Ovary (tissue), 9 donors: ENCODE data around the gene TENT4A. TPM values are rescaled to one million over a fixed set of nuclear protein-coding genes. Genes with fewer than 3 reads are reported as not detected.
A peak's percentile ranks its signal among the peaks of the same experiment; 100 is the strongest.

Source experiments
- DNase-seq, 5 donors: peaks; one replicate each; pipeline ENCODE4 v3.0.0-alpha.2; 2019 to 2020
- H3K27ac ChIP-seq, 2 donors: fragments of 200-600 bp; one replicate each; pipeline versions ENCODE4 v1.5.1 to v1.8.0; 2019 to 2022
- H3K27me3 ChIP-seq: fragments of 200-600 bp; one replicate; pipeline ENCODE4 v1.8.0; 2022
- H3K36me3 ChIP-seq: fragments of 200-600 bp; sonication (generic); one replicate; pipeline ENCODE4 v1.5.1; 2019
- H3K4me1 ChIP-seq: one replicate; pipeline ENCODE4 v1.8.1; 2013; ENCODE audit warnings: mild to moderate bottlenecking, moderate library complexity; ENCODE audit not compliant: insufficient read depth
- H3K4me3 ChIP-seq: fragments of 200-600 bp; sonication (generic); one replicate; pipeline ENCODE4 v1.5.1; 2017
- H3K9me3 ChIP-seq, 2 donors: fragments of 200-600 bp in 1 of 2; sonication (generic) in 1 of 2; one replicate each; pipeline versions ENCODE4 v1.5.1 to v1.8.1; 2013 to 2019; ENCODE audit warnings: mild to moderate bottlenecking in 1 of 2, moderate library complexity in 1 of 2
- CTCF ChIP-seq, 3 donors: fragments of 450-650 bp in 2 of 3; fragments of 200-600 bp in 1 of 3; IDR thresholded peaks; one replicate each; pipeline versions ENCODE4 v1.5.1 to v1.8.0; 2016 to 2022; ENCODE audit warnings: antibody characterized with exemption in 3 of 3, mild to moderate bottlenecking in 1 of 3
- EP300 ChIP-seq: sonication (generic); formaldehyde crosslinking; IDR thresholded peaks from one replicate; pipeline ENCODE4 v1.6.1; 2017; ENCODE audit warnings: antibody characterized with exemption
- POLR2A ChIP-seq: fragments of 450-650 bp; IDR thresholded peaks from one replicate; pipeline ENCODE4 v1.6.1; 2017; ENCODE audit warnings: antibody characterized with exemption, mild to moderate bottlenecking, moderate library complexity
- WGBS, 3 donors: extraction: QIAGEN DNeasy Blood & Tissue Kit in 1 of 3; methylation state at CpG; one replicate each; pipeline versions ENCODE4 v1.1.5 to v1.1.7; 2013 to 2017; 5-methylcytosine and 5-hydroxymethylcytosine counted together
- intact Hi-C, 4 donors: fragments of 100-400 bp; cut with DNase I; formaldehyde crosslinking; loops; one replicate each; pipeline versions ENCODE4 v1.11.0 to v1.15.1; 2022 to 2023
- polyA plus RNA-seq, 2 donors: library from polyadenylated mRNA; stranded (reverse); fragments of 200-250 nt in 1 of 2; fragments of 350-450 nt in 1 of 2; fragmentation: Illumina TruSeq in 1 of 2; extraction: RNeasy Lipid Tissue Mini Kit (QIAGEN cat#74804) in 1 of 2; gene quantifications; one replicate each; pipeline ENCODE4 v1.2.3, GENCODE V29; 2013 to 2014
- total RNA-seq, 7 donors: library from RNA; depleted of rRNA in 2 of 7; stranded (reverse); fragments of >200 nt in 2 of 7; fragmentation: NEBNext Ultra II Directional in 3 of 7; extraction: Animal tissue kit (Norgen Biotek cat#: 25700) in 3 of 7; gene quantifications; one replicate each; pipeline versions ENCODE4 v1.1.0 to v1.2.4, GENCODE V29; 2016 to 2023
- donor health status: DM: no; HTN: no; CAD: no; lungs with moderate emphysema.
- donor health status: DM: no; HTN: no; CAD: no.
- donor health status: Bipolar disorder and iron deficiency.
- donor health status: DM: yes; HTN: yes; CAD: no.
- donor health status: DM: no; HTN: no; CAD: no.
- donor health status: DM: yes; HTN: yes; CAD: no.

Gene TENT4A
- total and polyA plus RNA-seq, 9 donors = 12.4 to 29.6 (median 22.9) TPM

GRCh38 chr5:6719417-6719816 is 6.2 kb downstream of the TENT4A start:
- TF ChIP-seq POLR2A (no peak), EP300 (no peak), CTCF (IDR thresholded peaks at IDR 0.05) (no peak)
- Histone ChIP-seq H3K27ac (no peak overlapping the region), H3K4me1 (peaks cover 48% of the 10 kb centered on the region), H3K27me3 (no peaks in the 10 kb centered on the region), H3K9me3 (no peaks in the 10 kb centered on the region), H3K4me3 (no peak overlapping the region), H3K36me3 (no peaks in the 10 kb centered on the region)
- no peak for DNase-seq
- WGBS, 3 donors = 89 to 93% (median 89%) methylated on average over 5 of the region's 5 CpGs
- intact Hi-C loops = loop anchor here in 1 of 4 donors (10.0 kb wide), 1 partner anchor 345 kb away; the partner anchor contains the start of gene MED10

GRCh38 chr5:6719896-6720560 is 6.8 kb downstream of the TENT4A start:
- TF ChIP-seq POLR2A (no peak), EP300 (no peak), CTCF (IDR thresholded peaks at IDR 0.05) (no peak)
- Histone ChIP-seq H3K27ac (no peak overlapping the region), H3K4me3 (no peak overlapping the region), H3K36me3 (no peaks in the 10 kb centered on the region), H3K4me1 (peaks cover 49% of the 10 kb centered on the region), H3K9me3 (no peaks in the 10 kb centered on the region), H3K27me3 (no peaks in the 10 kb centered on the region)
- peak in 1 of 5 donors; percentile 13 for DNase-seq
- 82 to 83% (median 82%) methylated on average over 5 of the region's 5 CpGs for WGBS, 3 donors
- intact Hi-C loops = loop anchor here in 1 of 4 donors (5.0 to 10.0 kb wide), 2 partner anchors 88 to 345 kb away; partner anchors contain the start of genes MED10, NSUN2 and SRD5A1

GRCh38 chr5:6720561-6720921 is 7.3 kb downstream of the TENT4A start:
- TF ChIP-seq POLR2A = no peak
- TF ChIP-seq EP300 = no peak
- no peak for TF ChIP-seq CTCF (IDR thresholded peaks at IDR 0.05)
- Histone ChIP-seq H3K27me3 (no peaks in the 10 kb centered on the region), H3K36me3 (no peaks in the 10 kb centered on the region), H3K4me3 (no peak overlapping the region), H3K9me3 (no peaks in the 10 kb centered on the region), H3K27ac (no peak overlapping the region), H3K4me1 (peaks cover 49% of the 10 kb centered on the region)
- intact Hi-C loops = loop anchor here in 1 of 4 donors (5.0 kb wide), 1 partner anchor 88 kb away; the partner anchor contains the start of genes NSUN2 and SRD5A1
- no peak for DNase-seq
- 82 to 87% (median 83%) methylated on average over 6 of the region's 6 CpGs for WGBS, 3 donors

GRCh38 chr5:6721442-6721841 is 8.2 kb downstream of the TENT4A start:
- Histone ChIP-seq H3K27ac (peak overlapping the region in 1 of 2 donors; percentile 27), H3K27me3 (no peaks in the 10 kb centered on the region), H3K9me3 (no peaks in the 10 kb centered on the region), H3K36me3 (no peaks in the 10 kb centered on the region), H3K4me1 (peaks cover 44% of the 10 kb centered on the region), H3K4me3 (no peak overlapping the region)
- DNase-seq = peak in 3 of 5 donors; percentile 10 to 51 (median 33)
- 24 to 30% (median 26%) methylated on average over 4 of the region's 4 CpGs for WGBS, 3 donors
- intact Hi-C loops = loop anchor here in 1 of 4 donors (5.0 kb wide), 1 partner anchor 89 kb away; the partner anchor contains the start of genes NSUN2 and SRD5A1
- TF ChIP-seq CTCF (IDR thresholded peaks at IDR 0.05) (no peak), POLR2A (no peak), EP300 (no peak)
